Natural killer cell (primary cell): ENCODE data around the gene ST6GALNAC1. TPM values are rescaled to one million over a fixed set of nuclear protein-coding genes. Genes with fewer than 3 reads are reported as not detected.

ENCODE experiments used
- ATAC-seq, 3 donors: fragments of 150-1000 bp in 2 of 3; fragments of 200-7000 bp in 1 of 3; cut with Tn5 transposase; 1 replicate in 1 of 3; 2 replicates in 2 of 3; pipeline ENCODE4 v1.10.0; 2021; ENCODE audit warnings: mild to moderate bottlenecking in 2 of 3, moderate library complexity in 2 of 3
- DNase-seq, 2 donors: peaks; one replicate each; pipeline versions ENCODE4 v3.0.0 to v3.0.0-alpha.2; 2013 to 2021; ENCODE audit warnings: mixed read lengths in 1 of 2
- H3K27ac ChIP-seq: one replicate; pipeline ENCODE4 v1.5.1; 2013; ENCODE audit warnings: mild to moderate bottlenecking, low read length
- H3K27me3 ChIP-seq: one replicate; pipeline ENCODE4 v1.6.1; 2013; ENCODE audit warnings: low read length; ENCODE audit not compliant: control insufficient read depth, insufficient read depth
- H3K36me3 ChIP-seq: one replicate; pipeline ENCODE4 v1.6.1; 2013; ENCODE audit warnings: low read length; ENCODE audit not compliant: control insufficient read depth, insufficient read depth
- H3K4me1 ChIP-seq: one replicate; pipeline ENCODE4 v1.6.1; 2013; ENCODE audit warnings: low read length; ENCODE audit not compliant: control insufficient read depth, insufficient read depth
- H3K4me3 ChIP-seq: one replicate; pipeline ENCODE4 v1.5.1; 2013; ENCODE audit warnings: low read length
- H3K9me3 ChIP-seq: one replicate; pipeline ENCODE4 v1.6.1; 2013; ENCODE audit warnings: low read length; ENCODE audit not compliant: control insufficient read depth, insufficient read depth
- H3K27ac Mint-ChIP-seq, 2 donors: one replicate each; pipeline ENCODE4 v1.8.0; 2022; ENCODE audit warnings: mild to moderate bottlenecking in 2 of 2, mixed read lengths in 2 of 2, moderate library complexity in 1 of 2
- H3K27me3 Mint-ChIP-seq, 2 donors: one replicate each; pipeline ENCODE4 v1.8.0; 2022; ENCODE audit warnings: low read depth in 2 of 2, mixed read lengths in 2 of 2
- H3K36me3 Mint-ChIP-seq: one replicate; pipeline ENCODE4 v1.8.0; 2022; ENCODE audit warnings: mixed read lengths
- H3K4me1 Mint-ChIP-seq, 2 donors: one replicate each; pipeline ENCODE4 v1.8.0; 2022; ENCODE audit warnings: mixed read lengths in 2 of 2
- H3K4me3 Mint-ChIP-seq: one replicate; pipeline ENCODE4 v1.8.0; 2022; ENCODE audit warnings: mild to moderate bottlenecking, moderate library complexity, mixed read lengths
- H3K9me3 Mint-ChIP-seq, 2 donors: one replicate each; pipeline ENCODE4 v1.8.0; 2022; ENCODE audit warnings: mixed read lengths in 2 of 2
- CTCF ChIP-seq: fragments of 200-600 bp; IDR thresholded peaks from one replicate; pipeline ENCODE4 v1.8.0; 2022; ENCODE audit warnings: antibody characterized with exemption
- WGBS: methylation state at CpG from one replicate; pipeline ENCODE4 v1.1.7; 2013; ENCODE audit warnings: missing lambda C conversion rate; ENCODE audit not compliant: insufficient coverage; 5-methylcytosine and 5-hydroxymethylcytosine counted together
- intact Hi-C: fragments of 100-400 bp; cut with micrococcal nuclease; formaldehyde crosslinking; loops from one replicate; pipeline ENCODE4 v1.14.2; 2022
- total RNA-seq, 4 donors: library from RNA; stranded (reverse); fragments of 120-200 nt in 1 of 4; gene quantifications; one replicate each; pipeline versions ENCODE4 v1.2.3 to v1.2.4, GENCODE V29; 2013 to 2022

Gene ST6GALNAC1
- total RNA-seq, 3 donors from 2014 or later (not counting 1 experiment from before 2014, with no cell fraction given): 1.0 TPM; not detected in 2

GRCh38 chr17:76594690-76595089 is 48.9 kb downstream of the ST6GALNAC1 start:
- Histone ChIP-seq H3K4me3 (no peak overlapping the region), H3K9me3 (no peaks in the 10 kb centered on the region), H3K36me3 (no peaks in the 10 kb centered on the region), H3K4me1 (no peaks in the 10 kb centered on the region), H3K27me3 (no peaks in the 10 kb centered on the region), H3K27ac (no peak overlapping the region)
- peaks cover under 1% of the 10 kb centered on the region for H3K36me3 Mint-ChIP-seq
- WGBS: 95% methylated on average over 3 of the region's 3 CpGs
- DNase-seq (no peak), ATAC-seq (no peak)
- H3K27me3 Mint-ChIP-seq: peaks cover 11 to 18% of the 10 kb centered on the region in 2 donors
- no peak overlapping the region for H3K4me3 Mint-ChIP-seq
- intact Hi-C loops: no loop called here
- no peaks in the 10 kb centered on the region for H3K9me3 Mint-ChIP-seq
- H3K4me1 Mint-ChIP-seq: no peaks in the 10 kb centered on the region
- H3K27ac Mint-ChIP-seq: no peak overlapping the region
- no peak for TF ChIP-seq CTCF

GRCh38 chr17:76593959-76594358 is 49.6 kb downstream of the ST6GALNAC1 start:
- Histone ChIP-seq H3K36me3 (no peaks in the 10 kb centered on the region), H3K9me3 (no peaks in the 10 kb centered on the region), H3K4me3 (no peak overlapping the region), H3K27ac (no peak overlapping the region), H3K27me3 (no peaks in the 10 kb centered on the region), H3K4me1 (no peaks in the 10 kb centered on the region)
- Mint-ChIP-seq H3K36me3 (peaks cover 6% of the 10 kb centered on the region), H3K27me3 (peaks cover 17 to 25% of the 10 kb centered on the region in 2 donors), H3K9me3 (no peaks in the 10 kb centered on the region), H3K4me3 (no peak overlapping the region), H3K4me1 (no peaks in the 10 kb centered on the region), H3K27ac (no peak overlapping the region)
- TF ChIP-seq CTCF: no peak
- DNase-seq (no peak), ATAC-seq (no peak)
- intact Hi-C loops: no loop called here
- 91% methylated on average over 4 of the region's 4 CpGs for WGBS

- Mint-ChIP-seq H3K27me3 (peaks cover 21 to 31% of the 10 kb centered on the region in 2 donors), H3K4me1 (no peaks in the 10 kb centered on the region)
- 94% methylated on average over 8 of the region's 8 CpGs for WGBS
Measured at GRCh38 chr17:76593384-76593826, 50.2 kb downstream of the ST6GALNAC1 start.

More at GRCh38 chr17:76593384-76593826, 50.2 kb downstream of the ST6GALNAC1 start:
- DNase-seq (no peak), ATAC-seq (no peak)
- H3K4me3 ChIP-seq: no peak overlapping the region
- intact Hi-C loops: no loop called here
- TF ChIP-seq CTCF: no peak
- H3K27ac Mint-ChIP-seq: no peak overlapping the region
- no peak overlapping the region for H3K4me3 Mint-ChIP-seq
- no peaks in the 10 kb centered on the region for H3K9me3 Mint-ChIP-seq
- no peaks in the 10 kb centered on the region for H3K4me1 ChIP-seq
- no peaks in the 10 kb centered on the region for H3K9me3 ChIP-seq
- no peak overlapping the region for H3K27ac ChIP-seq
- no peaks in the 10 kb centered on the region for H3K27me3 ChIP-seq
- H3K36me3 Mint-ChIP-seq: peaks cover 10% of the 10 kb centered on the region
- no peaks in the 10 kb centered on the region for H3K36me3 ChIP-seq
